Liver (tissue), 9 donors: ENCODE data around the gene ARHGAP27. TPM values are rescaled to one million over a fixed set of nuclear protein-coding genes. Genes with fewer than 3 reads are reported as not detected.

Experiments
- DNase-seq: peaks from one replicate; pipeline ENCODE4 v3.0.0-alpha.2; 2017; ENCODE audit warnings: low spot score
- H3K27ac ChIP-seq, 2 donors: one replicate each; pipeline ENCODE4 v1.7.0; 2013; ENCODE audit warnings: inconsistent platforms in 2 of 2, low read length in 2 of 2, control low read depth in 1 of 2, low read depth in 1 of 2, mild to moderate bottlenecking in 1 of 2
- H3K27me3 ChIP-seq, 4 donors: one replicate each; pipeline versions ENCODE4 v1.6.1 to v1.7.0; 2013; ENCODE audit warnings: low read length in 3 of 4, inconsistent platforms in 1 of 4, mild to moderate bottlenecking in 1 of 4, moderate library complexity in 1 of 4; ENCODE audit not compliant: control insufficient read depth in 4 of 4, insufficient read depth in 4 of 4
- H3K36me3 ChIP-seq, 4 donors: one replicate each; pipeline versions ENCODE4 v1.6.1 to v1.7.0; 2013; ENCODE audit warnings: low read length in 3 of 4, mild to moderate bottlenecking in 3 of 4, low read depth in 1 of 4, moderate library complexity in 1 of 4; ENCODE audit not compliant: control insufficient read depth in 4 of 4, insufficient read depth in 3 of 4
- H3K4me1 ChIP-seq, 4 donors: one replicate each; pipeline versions ENCODE4 v1.6.1 to v1.7.0; 2013; ENCODE audit warnings: low read length in 3 of 4, mild to moderate bottlenecking in 3 of 4, moderate library complexity in 1 of 4; ENCODE audit not compliant: control insufficient read depth in 4 of 4, insufficient read depth in 4 of 4
- H3K4me3 ChIP-seq, 3 donors: one replicate each; pipeline versions ENCODE4 v1.6.1 to v1.7.0; 2013; ENCODE audit warnings: low read length in 3 of 3, control low read depth in 1 of 3, low read depth in 1 of 3, mild to moderate bottlenecking in 1 of 3
- H3K9ac ChIP-seq, 2 donors: one replicate each; pipeline ENCODE4 v1.7.0; 2013; ENCODE audit warnings: low read length in 2 of 2, mild to moderate bottlenecking in 2 of 2, moderate library complexity in 2 of 2, control low read depth in 1 of 2, low read depth in 1 of 2
- H3K9me3 ChIP-seq, 4 donors: one replicate each; pipeline versions ENCODE4 v1.6.1 to v1.7.0; 2013; ENCODE audit warnings: low read length in 3 of 4; ENCODE audit not compliant: control insufficient read depth in 4 of 4
- FOXA1 ChIP-seq: IDR thresholded peaks from 2 replicates; pipeline ENCODE4 v1.6.1; 2016; ENCODE audit warnings: antibody characterized with exemption
- HNF4A ChIP-seq, 2 donors: conservative IDR thresholded peaks; 2 replicates each; pipeline ENCODE4 v1.6.1; 2016; ENCODE audit warnings: antibody characterized with exemption in 2 of 2, mild to moderate bottlenecking in 2 of 2
- HNF4G ChIP-seq: IDR thresholded peaks from 2 replicates; pipeline ENCODE4 v1.6.1; 2016; ENCODE audit warnings: antibody characterized with exemption
- JUND ChIP-seq, 2 donors: IDR thresholded peaks; 2 replicates each; pipeline ENCODE4 v1.6.1; 2016; ENCODE audit warnings: antibody characterized with exemption in 2 of 2
- NR2F2 ChIP-seq: IDR thresholded peaks from 2 replicates; pipeline ENCODE4 v1.6.1; 2016; ENCODE audit warnings: antibody characterized with exemption
- RAD21 ChIP-seq, 2 donors: IDR thresholded peaks; 2 replicates each; pipeline ENCODE4 v1.6.1; 2016; ENCODE audit warnings: antibody characterized with exemption in 2 of 2, mild to moderate bottlenecking in 2 of 2
- RXRA ChIP-seq, 2 donors: IDR thresholded peaks; 2 replicates each; pipeline ENCODE4 v1.6.1; 2017 to 2018; ENCODE audit warnings: antibody characterized with exemption in 2 of 2, mild to moderate bottlenecking in 1 of 2
- SP1 ChIP-seq: IDR thresholded peaks from 2 replicates; pipeline ENCODE4 v1.6.1; 2018; ENCODE audit warnings: antibody characterized with exemption, mild to moderate bottlenecking
- TAF1 ChIP-seq: conservative IDR thresholded peaks from 2 replicates; pipeline ENCODE4 v1.6.1; 2016; ENCODE audit warnings: antibody characterized with exemption, mild to moderate bottlenecking
- ZBTB33 ChIP-seq: IDR thresholded peaks from 2 replicates; pipeline ENCODE4 v1.6.1; 2016; ENCODE audit warnings: antibody characterized with exemption
- WGBS: extraction: QIAGEN DNeasy Blood & Tissue Kit; methylation state at CpG from one replicate; pipeline ENCODE4 v1.1.7; 2013; 5-methylcytosine and 5-hydroxymethylcytosine counted together
- polyA plus RNA-seq, 2 donors: library from polyadenylated mRNA; stranded (reverse) in 1 of 2; unstranded in 1 of 2; fragments of 200-250 nt in 1 of 2; fragments of >200 nt in 1 of 2; fragmentation: Nextera tagmentation in 1 of 2; extraction: Ambion mirVana in 1 of 2; gene quantifications; one replicate each; pipeline versions ENCODE4 v1.2.1 to v1.2.3, GENCODE V29; 2013 to 2015
- total RNA-seq, 2 donors: library from RNA; depleted of rRNA; stranded (reverse); fragments of >200 nt; gene quantifications; one replicate each; pipeline ENCODE4 v1.2.3, GENCODE V29; 2014
- TF ChIP-seq, protein P1 (sequence below): fragments of 150-350 bp; IDR thresholded peaks from 2 replicates; pipeline ENCODE4 v1.5.1; 2017; ENCODE audit warnings: improper control_type of control experiment, low read depth, low read length; ENCODE audit not compliant: missing input control
- TF ChIP-seq, protein P2 (sequence below): IDR thresholded peaks from 2 replicates; pipeline ENCODE4 v1.6.1; 2016; ENCODE audit warnings: antibody characterized with exemption, mild to moderate bottlenecking
- donor health status: healthy.
- donor health status: healthy.
- donor health status: healthy.
- donor health status: healthy.
- donor health status: healthy.

Gene ARHGAP27
- total and polyA plus RNA-seq, 4 donors: 1.8 to 10.9 (median 7.8) TPM

DNA sequence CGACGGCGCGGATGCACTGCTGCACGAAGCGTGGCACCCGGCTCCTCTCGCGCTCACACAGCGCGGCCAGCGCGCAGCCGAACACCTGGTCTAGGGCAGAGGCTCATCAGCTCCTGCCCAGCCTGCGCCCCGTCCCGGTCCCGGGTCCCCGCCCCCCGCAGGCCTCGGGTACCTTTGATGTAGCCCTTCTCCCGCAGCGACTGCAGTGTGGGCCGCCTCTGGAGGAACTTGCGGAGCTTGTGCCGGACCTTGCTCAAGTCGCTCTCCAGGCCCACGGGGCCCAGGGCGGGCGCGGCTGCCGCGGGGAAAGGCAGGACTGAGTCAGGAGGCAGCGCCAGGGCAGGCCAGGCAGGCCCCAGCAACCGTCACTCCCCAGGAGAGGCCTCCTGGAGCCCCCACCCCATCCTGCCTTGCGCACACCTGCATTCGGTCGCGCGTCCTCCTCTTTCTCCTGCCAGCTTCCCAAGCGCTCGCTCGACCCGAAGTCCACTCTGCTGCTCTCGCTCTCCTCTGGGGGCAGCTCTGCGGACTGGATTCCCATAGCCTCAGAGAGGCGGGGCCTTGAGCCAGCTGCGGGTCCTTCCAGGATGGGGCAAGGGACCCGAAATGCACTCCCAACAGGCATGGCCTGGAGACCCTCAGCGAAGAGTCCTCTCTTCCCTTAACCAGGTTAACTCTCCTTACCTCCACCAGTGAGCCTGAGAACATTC lies 36.0 kb downstream of the ARHGAP27 start:
- H3K36me3 ChIP-seq: peaks cover 0 to 4% (median 1%) of the 10 kb centered on the region in 4 donors
- no peak overlapping the region for H3K27ac ChIP-seq
- no peak overlapping the region for H3K9ac ChIP-seq
- H3K4me1 ChIP-seq: peaks cover 0 to 8% (median 5%) of the 10 kb centered on the region in 4 donors
- no peak overlapping the region for H3K4me3 ChIP-seq
- no peak for TF ChIP-seq RXRA (IDR thresholded peaks at IDR 0.05)
- TF ChIP-seq HNF4A (conservative IDR thresholded peaks at IDR 0.05): no peak
- no peak for TF ChIP-seq FOXA1
- TF ChIP-seq, protein P1, sequence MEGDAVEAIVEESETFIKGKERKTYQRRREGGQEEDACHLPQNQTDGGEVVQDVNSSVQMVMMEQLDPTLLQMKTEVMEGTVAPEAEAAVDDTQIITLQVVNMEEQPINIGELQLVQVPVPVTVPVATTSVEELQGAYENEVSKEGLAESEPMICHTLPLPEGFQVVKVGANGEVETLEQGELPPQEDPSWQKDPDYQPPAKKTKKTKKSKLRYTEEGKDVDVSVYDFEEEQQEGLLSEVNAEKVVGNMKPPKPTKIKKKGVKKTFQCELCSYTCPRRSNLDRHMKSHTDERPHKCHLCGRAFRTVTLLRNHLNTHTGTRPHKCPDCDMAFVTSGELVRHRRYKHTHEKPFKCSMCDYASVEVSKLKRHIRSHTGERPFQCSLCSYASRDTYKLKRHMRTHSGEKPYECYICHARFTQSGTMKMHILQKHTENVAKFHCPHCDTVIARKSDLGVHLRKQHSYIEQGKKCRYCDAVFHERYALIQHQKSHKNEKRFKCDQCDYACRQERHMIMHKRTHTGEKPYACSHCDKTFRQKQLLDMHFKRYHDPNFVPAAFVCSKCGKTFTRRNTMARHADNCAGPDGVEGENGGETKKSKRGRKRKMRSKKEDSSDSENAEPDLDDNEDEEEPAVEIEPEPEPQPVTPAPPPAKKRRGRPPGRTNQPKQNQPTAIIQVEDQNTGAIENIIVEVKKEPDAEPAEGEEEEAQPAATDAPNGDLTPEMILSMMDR: no peak
- TF ChIP-seq HNF4G: no peak
- TF ChIP-seq NR2F2: no peak
- no peak for TF ChIP-seq RAD21 (IDR thresholded peaks at IDR 0.05)
- TF ChIP-seq, protein P2, sequence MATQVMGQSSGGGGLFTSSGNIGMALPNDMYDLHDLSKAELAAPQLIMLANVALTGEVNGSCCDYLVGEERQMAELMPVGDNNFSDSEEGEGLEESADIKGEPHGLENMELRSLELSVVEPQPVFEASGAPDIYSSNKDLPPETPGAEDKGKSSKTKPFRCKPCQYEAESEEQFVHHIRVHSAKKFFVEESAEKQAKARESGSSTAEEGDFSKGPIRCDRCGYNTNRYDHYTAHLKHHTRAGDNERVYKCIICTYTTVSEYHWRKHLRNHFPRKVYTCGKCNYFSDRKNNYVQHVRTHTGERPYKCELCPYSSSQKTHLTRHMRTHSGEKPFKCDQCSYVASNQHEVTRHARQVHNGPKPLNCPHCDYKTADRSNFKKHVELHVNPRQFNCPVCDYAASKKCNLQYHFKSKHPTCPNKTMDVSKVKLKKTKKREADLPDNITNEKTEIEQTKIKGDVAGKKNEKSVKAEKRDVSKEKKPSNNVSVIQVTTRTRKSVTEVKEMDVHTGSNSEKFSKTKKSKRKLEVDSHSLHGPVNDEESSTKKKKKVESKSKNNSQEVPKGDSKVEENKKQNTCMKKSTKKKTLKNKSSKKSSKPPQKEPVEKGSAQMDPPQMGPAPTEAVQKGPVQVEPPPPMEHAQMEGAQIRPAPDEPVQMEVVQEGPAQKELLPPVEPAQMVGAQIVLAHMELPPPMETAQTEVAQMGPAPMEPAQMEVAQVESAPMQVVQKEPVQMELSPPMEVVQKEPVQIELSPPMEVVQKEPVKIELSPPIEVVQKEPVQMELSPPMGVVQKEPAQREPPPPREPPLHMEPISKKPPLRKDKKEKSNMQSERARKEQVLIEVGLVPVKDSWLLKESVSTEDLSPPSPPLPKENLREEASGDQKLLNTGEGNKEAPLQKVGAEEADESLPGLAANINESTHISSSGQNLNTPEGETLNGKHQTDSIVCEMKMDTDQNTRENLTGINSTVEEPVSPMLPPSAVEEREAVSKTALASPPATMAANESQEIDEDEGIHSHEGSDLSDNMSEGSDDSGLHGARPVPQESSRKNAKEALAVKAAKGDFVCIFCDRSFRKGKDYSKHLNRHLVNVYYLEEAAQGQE: no peak
- no peak for TF ChIP-seq SP1
- no peaks in the 10 kb centered on the region for H3K27me3 ChIP-seq
- no peaks in the 10 kb centered on the region for H3K9me3 ChIP-seq
- DNase-seq: no peak
- 94% methylated on average over 50 of the region's 50 CpGs for whole genome bisulfite sequencing

DNA sequence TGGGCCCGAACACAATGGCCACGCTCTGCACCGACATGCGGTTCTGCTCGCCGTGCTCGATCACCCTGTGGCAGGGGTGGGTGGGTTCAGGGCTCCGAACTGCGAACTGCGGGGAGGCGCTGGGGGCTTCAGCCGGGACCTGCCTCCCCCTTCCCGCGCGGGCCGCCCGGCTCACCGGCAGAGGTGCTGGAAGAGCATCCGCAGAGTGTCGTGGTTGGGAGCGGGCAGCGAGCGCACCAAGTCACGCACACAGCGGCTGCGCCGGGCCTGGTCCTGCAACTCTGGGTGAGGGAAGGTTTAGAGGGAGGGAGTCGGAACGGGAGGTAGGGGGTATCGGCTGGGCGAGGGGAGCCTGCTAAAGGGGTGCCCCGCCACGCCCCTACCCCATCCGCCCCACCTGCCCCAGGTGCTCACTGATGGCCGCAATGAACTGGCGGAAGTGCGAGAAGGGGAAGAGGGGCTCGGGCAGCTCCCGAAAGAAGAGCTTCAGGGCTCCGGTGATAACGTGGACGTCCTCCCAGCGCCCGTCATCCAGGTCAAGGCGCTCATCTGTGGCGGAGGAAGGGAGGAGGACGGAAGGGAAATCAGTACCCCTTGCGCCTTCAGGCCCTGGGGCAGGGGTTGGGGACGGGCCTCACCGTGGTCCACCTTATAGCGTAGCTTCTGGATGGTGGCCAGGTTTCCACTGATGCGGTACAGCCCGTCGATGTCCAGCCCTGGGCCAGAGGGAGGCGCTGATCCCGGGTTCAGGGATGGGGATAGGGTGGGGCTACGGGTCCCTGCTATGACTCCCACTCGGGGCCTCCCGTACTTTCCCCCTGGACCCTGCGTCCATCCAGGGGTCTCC lies 36.9 kb downstream of the ARHGAP27 start:
- DNase-seq: no peak
- Histone ChIP-seq H3K9me3 (no peaks in the 10 kb centered on the region), H3K4me3 (no peak overlapping the region), H3K9ac (no peak overlapping the region), H3K27me3 (no peaks in the 10 kb centered on the region), H3K4me1 (peaks cover 0 to 8% (median 5%) of the 10 kb centered on the region in 4 donors), H3K27ac (no peak overlapping the region), H3K36me3 (no peaks in the 10 kb centered on the region)
- TF ChIP-seq NR2F2 (no peak), RXRA (IDR thresholded peaks at IDR 0.05) (no peak), ZBTB33 (no peak), HNF4A (conservative IDR thresholded peaks at IDR 0.05) (no peak), TAF1 (no peak), JUND (IDR thresholded peaks at IDR 0.05) (no peak)
- WGBS: 85% methylated on average over 60 of the region's 60 CpGs
